NCI-H1694 treated with DMSO at 0.1 percent for 48 hours (cell line): ENCODE data around the gene TRAPPC2L.
A peak's percentile ranks its signal among the peaks of the same experiment; 100 is the strongest.
"Not testable (repeated sequence)": the region's sequence is repeated elsewhere in the genome, so short reads cannot be mapped to it uniquely, and the experiment has no call there.

Experiments used
- DNase-seq: peaks from one replicate; lab custom pipeline; 2025; lab: John Stamatoyannopoulos, UW

Gene TRAPPC2L

DNA sequence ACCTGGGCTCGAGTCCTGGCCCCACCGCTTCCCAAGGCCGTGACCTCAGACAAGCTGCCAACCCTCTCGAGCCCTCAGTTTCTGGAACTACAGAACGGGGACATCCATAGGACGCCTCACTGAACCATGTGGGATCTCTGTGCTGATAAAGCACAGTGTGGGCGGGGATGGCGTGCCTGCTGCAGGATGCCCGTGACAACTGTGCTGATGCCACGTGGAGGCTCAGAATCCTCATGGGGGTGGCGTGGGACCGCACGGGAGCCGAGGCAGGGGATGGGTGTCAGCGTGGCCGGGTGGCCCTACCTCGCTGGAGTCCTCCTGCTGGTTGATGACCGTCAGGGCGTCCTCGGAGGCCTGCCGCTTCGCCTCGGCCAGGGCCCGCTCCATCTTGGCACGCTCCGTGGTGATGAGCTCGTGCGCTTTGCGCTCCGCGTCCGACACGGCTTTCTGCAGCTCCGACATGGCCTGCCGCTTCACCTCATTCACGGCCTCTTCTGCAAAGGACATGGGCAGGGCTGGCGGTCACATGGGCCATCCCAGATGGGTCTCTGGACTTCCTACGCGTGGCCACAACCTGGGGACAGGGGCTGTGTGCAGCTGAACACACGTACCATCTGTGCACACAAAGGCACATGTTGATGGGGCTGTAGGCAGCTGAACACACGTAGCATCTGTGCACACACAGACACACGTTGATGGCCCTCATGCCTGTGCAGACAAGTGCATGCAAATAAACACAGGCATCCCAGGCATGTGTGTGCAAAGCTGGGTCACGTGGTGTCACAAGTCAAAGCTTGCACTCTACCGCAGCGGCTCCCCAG lies 22.2 kb downstream of the TRAPPC2L start:
- DNase-seq: peak; percentile 42

DNA sequence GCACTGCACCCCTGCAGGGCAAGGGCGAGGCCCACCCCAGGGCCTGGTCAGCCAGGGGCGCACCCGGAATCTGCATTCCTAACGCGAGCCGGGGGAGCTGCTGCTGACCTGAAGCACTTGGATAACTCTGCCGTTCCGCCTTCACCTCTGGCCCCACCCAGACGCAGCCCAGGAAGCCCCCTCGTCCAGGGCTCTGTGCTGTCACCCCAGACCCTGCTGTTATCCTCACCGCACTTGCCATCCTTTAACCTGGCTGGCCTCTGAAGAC lies 22.8 kb downstream of the TRAPPC2L start:
- no peak for DNase-seq

GRCh38 chr16:88880226-88881006 lies 23.5 kb downstream of the TRAPPC2L start:
- DNase-seq: no peak

- no peak for DNase-seq
Observed at GRCh38 chr16:88881007-88881615, 24.2 kb downstream of the TRAPPC2L start.

DNA sequence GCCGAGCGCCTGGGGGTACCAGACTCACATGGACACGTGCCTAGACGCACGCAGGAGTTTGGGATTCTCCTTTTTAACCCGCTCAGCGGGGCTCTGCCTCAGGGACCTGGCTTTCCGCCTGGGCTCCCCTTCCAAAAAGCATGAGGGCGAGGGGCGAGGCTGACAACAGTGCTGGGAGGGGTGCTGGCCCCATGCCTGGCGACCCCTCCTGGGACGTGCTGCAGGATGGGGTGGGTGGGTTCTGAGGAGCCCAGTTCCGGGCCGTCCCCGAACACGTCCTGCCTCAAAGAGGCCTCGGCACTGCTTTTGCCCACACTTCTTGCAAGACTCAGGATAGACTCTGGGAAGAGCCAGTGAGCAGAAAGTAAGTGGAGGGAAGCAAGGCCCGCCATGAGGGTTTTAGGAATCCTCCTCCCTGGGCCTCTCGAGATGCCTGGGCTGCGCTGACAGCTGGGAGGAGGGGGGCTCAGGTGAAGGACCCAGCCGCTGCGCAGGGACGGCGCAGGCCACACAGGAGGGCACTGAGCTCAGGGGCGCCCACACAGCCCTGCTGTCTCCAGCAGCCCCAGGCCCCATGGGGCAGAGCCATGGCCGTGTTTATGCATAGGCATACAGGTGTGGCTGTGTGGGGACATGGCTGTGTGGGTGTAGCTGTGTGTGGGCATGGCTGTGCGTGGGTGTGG lies 24.9 kb downstream of the TRAPPC2L start:
- DNase-seq: no peak

- DNase-seq: no peak
Observed at GRCh38 chr16:88882358-88883030, 25.6 kb downstream of the TRAPPC2L start.

GRCh38 chr16:88883117-88883895 lies 26.4 kb downstream of the TRAPPC2L start:
- DNase-seq: no peak

- peak; percentile 52 for DNase-seq
Observed at GRCh38 chr16:88883946-88884345, 27.0 kb downstream of the TRAPPC2L start.

GRCh38 chr16:88884569-88885271 lies 27.8 kb downstream of the TRAPPC2L start:
- DNase-seq: no peak

GRCh38 chr16:88885693-88886280 lies 28.9 kb downstream of the TRAPPC2L start:
- DNase-seq: no peak

DNA sequence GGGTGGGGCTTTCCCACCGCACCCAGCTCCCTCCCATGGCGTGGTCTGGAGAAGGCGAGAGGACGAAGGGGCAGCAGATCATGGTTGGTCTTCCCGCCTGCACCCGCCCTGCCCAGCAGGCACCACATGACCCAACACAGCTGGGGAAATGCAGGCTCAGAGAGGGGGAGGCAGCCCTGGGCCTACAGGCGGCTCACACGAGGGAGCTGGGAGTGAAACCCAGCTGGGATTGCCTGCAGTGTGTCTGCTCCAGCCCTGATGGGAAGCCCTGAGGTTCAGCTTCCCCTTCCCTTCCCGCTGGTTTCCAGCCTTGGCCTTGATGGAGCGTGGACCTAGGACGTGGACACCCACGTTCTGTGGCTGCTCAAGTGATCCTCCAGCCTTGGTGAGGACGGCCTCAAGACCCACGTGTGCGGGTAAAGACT lies 29.5 kb downstream of the TRAPPC2L start:
- no peak for DNase-seq

- DNase-seq: no peak
Observed at GRCh38 chr16:88886845-88887521, 30.1 kb downstream of the TRAPPC2L start.

DNA sequence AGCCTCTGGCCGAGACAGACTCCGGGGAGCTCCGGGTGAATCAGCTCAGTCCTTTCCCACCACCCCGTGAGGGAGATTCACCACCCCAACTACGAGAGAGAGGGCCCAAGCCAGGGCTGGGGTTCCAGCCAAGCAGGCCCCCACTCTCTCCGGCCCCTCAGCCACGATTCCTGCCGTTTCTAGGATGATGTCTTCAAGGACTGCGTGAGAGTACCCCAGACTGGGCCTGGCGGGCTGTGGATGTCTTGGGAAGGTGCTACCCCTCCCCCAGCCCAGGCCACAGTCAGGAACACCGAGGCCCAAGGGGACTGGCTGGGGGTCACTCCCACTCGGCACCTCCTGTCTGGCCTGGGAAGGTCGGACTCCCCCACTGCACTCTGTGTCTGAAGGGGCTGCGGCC lies 31.1 kb downstream of the TRAPPC2L start:
- DNase-seq: no peak

- DNase-seq: peak; percentile 58
Observed at GRCh38 chr16:88888461-88889387, 31.8 kb downstream of the TRAPPC2L start.

DNA sequence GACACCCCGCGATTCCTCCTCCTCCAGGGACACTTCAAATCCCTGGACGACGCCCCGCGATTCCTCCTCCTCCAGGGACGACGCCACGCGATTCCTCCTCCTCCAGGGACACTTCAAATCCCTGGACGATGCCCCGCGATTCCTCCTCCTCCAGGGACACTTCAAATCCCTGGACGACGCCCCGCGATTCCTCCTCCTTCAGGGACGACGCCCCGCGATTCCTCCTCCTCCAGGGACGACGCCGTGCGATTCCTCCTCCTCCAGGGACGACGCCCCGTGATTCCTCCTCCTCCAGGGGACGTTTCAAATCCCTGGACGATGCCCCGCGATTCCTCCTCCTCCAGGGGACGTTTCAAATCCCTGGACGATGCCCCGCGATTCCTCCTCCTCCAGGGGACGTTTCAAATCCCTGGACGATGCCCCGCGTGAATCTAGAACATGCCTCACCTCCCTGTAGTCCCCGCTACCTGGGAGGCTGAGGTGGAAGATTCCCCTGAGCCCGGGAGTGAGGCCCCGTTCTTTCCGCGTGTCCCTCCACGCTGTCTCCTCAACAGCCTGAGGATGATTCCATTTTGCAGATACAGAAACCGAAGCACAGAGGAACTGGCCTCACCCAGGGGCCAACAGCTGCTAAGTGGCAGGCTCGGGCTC lies 32.9 kb downstream of the TRAPPC2L start:
- DNase-seq: not testable (repeated sequence)

DNA sequence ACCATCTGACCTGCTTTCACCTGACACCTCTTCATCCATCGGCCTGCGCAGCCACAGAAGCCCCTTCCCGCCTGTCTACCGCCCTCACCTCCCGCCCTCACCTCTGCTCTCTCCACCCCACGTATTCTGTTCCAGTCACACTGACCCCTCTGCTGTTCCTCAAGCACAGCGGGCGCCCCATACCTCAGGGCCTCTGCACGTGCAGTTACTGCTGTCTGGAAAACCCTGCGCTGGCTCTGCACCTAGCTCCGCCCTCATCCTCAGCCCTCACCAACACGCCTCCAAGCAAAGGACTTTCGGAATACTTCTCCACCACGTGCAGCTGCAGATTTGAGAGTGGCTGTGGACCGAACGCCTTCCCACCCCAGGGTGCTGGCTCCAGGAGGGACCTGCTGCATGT lies 34.2 kb downstream of the TRAPPC2L start:
- DNase-seq: no peak

- DNase-seq: no peak
Observed at GRCh38 chr16:88892065-88892464, 35.1 kb downstream of the TRAPPC2L start.
